Right cardiac atrium (tissue), 5 donors: Measurements from ENCODE around the gene OLR1. TPM values are rescaled to one million over a fixed set of nuclear protein-coding genes. Genes with fewer than 3 reads are reported as not detected.
A peak's percentile ranks its signal among the peaks of the same experiment; 100 is the strongest.

Experiments
- ATAC-seq, 2 donors: fragments of 200-7000 bp; cut with Tn5 transposase; one replicate each; pipeline versions ENCODE4 v1.8.0 to v1.9.1; 2020; ENCODE audit warnings: moderate library complexity in 2 of 2, mild to moderate bottlenecking in 1 of 2
- DNase-seq, 3 donors: peaks; one replicate each; pipeline ENCODE4 v3.0.0-alpha.2; 2020
- H3K27ac ChIP-seq: one replicate; pipeline ENCODE4 v1.5.1; 2013; ENCODE audit warnings: mild to moderate bottlenecking, low read length, control low read depth, moderate library complexity
- H3K27me3 ChIP-seq: one replicate; pipeline ENCODE4 v1.6.1; 2013; ENCODE audit not compliant: control insufficient read depth, insufficient read depth
- H3K4me1 ChIP-seq: one replicate; pipeline ENCODE4 v1.6.1; 2013; ENCODE audit warnings: low read length; ENCODE audit not compliant: control insufficient read depth, insufficient read depth
- H3K4me3 ChIP-seq: one replicate; pipeline ENCODE4 v1.5.1; 2013; ENCODE audit warnings: low read length, control low read depth
- H3K9me3 ChIP-seq: one replicate; pipeline ENCODE4 v1.6.1; 2013; ENCODE audit warnings: low read length; ENCODE audit not compliant: control insufficient read depth
- WGBS: extraction: QIAGEN DNeasy Blood & Tissue Kit; methylation state at CpG from one replicate; pipeline ENCODE4 v1.1.7; 2013; 5-methylcytosine and 5-hydroxymethylcytosine counted together
- intact Hi-C, 4 donors: fragments of 100-400 bp; cut with DNase I; formaldehyde crosslinking; loops; one replicate each; pipeline versions ENCODE4 v1.11.0 to v1.14.0; 2022 to 2023
- polyA plus RNA-seq: library from polyadenylated mRNA; stranded (reverse); fragments of 200-250 nt; gene quantifications from one replicate; pipeline ENCODE4 v1.2.3, GENCODE V29; 2013
- total RNA-seq, 4 donors: library from RNA; stranded (reverse); fragmentation: NEBNext Ultra II Directional; extraction: Animal tissue kit (Norgen Biotek cat#: 25700); gene quantifications; one replicate each; pipeline ENCODE4 v1.2.1, GENCODE V29; 2021
- donor health status: healthy with polysubstance abuse.
- donor health status: DM: no; HTN: yes; CAD: no.
- donor health status: DM: no; HTN: no; CAD: no.
- donor health status: DM: no; HTN: yes; CAD: no; lungs with severe emphysema.
- donor health status: DM: yes; HTN: yes; CAD: no.

OLR1 gene
- total and polyA plus RNA-seq, 5 donors, result 0.27 to 0.81 (median 0.71) TPM

GRCh38 chr12:10151621-10152020 lies 20.3 kb downstream of the OLR1 start:
- intact Hi-C loops, result loop anchor here in 2 of 4 donors (2.0 to 10.0 kb wide), 2 partner anchors 39 to 63 kb away; partner anchors contain the start of gene GABARAPL1 (in 1 of the 2)
- Histone ChIP-seq H3K9me3 (no peaks in the 10 kb centered on the region), H3K27me3 (no peaks in the 10 kb centered on the region), H3K27ac (no peak overlapping the region), H3K4me1 (peaks cover 5% of the 10 kb centered on the region), H3K4me3 (no peak overlapping the region)
- ATAC-seq (no peak), DNase-seq (no peak)
- 67% methylated on average over 2 of the region's 2 CpGs for WGBS

- intact Hi-C loops, result loop anchor here in 1 of 4 donors (10.0 kb wide), 1 partner anchor 403 kb away; no protein-coding TSS in a partner anchor
- H3K4me3 ChIP-seq, result no peak overlapping the region
- no peak for ATAC-seq
Measured at GRCh38 chr12:10147714-10148403, 24.1 kb downstream of the OLR1 start.

GRCh38 chr12:10142976-10143589 lies 28.8 kb downstream of the OLR1 start:
- Histone ChIP-seq H3K4me3 (no peak overlapping the region), H3K27ac (no peak overlapping the region), H3K4me1 (no peaks in the 10 kb centered on the region), H3K9me3 (no peaks in the 10 kb centered on the region), H3K27me3 (no peaks in the 10 kb centered on the region)
- 0% methylated on average over 1 of the region's 1 CpG for WGBS
- no peak for DNase-seq
- ATAC-seq, result peak; percentile 52 to 69
- intact Hi-C loops, result loop anchor here in 1 of 4 donors (10.0 kb wide), 1 partner anchor 398 kb away; no protein-coding TSS in a partner anchor

More at GRCh38 chr12:10147714-10148403, 24.1 kb downstream of the OLR1 start:
- H3K27ac ChIP-seq, result no peak overlapping the region
- 90% methylated on average over 5 of the region's 5 CpGs for WGBS
- H3K27me3 ChIP-seq, result no peaks in the 10 kb centered on the region
- H3K9me3 ChIP-seq, result no peaks in the 10 kb centered on the region
- no peak for DNase-seq
- H3K4me1 ChIP-seq, result no peaks in the 10 kb centered on the region

- peak; percentile 25 to 51 (median 40) for DNase-seq
- Histone ChIP-seq H3K4me1 (no peaks in the 10 kb centered on the region), H3K9me3 (no peaks in the 10 kb centered on the region), H3K4me3 (no peak overlapping the region), H3K27ac (no peak overlapping the region), H3K27me3 (no peaks in the 10 kb centered on the region)
- WGBS, result 9% methylated on average over 2 of the region's 2 CpGs
- intact Hi-C loops, result loop anchor here in 1 of 4 donors (10.0 kb wide), 1 partner anchor 395 kb away; no protein-coding TSS in a partner anchor
- ATAC-seq, result peak; percentile 62 to 67
Measured at GRCh38 chr12:10140001-10140400, 31.9 kb downstream of the OLR1 start.

GRCh38 chr12:10136637-10137205 lies 35.2 kb downstream of the OLR1 start:
- no peaks in the 10 kb centered on the region for H3K4me1 ChIP-seq
- no peaks in the 10 kb centered on the region for H3K27me3 ChIP-seq
- no peak overlapping the region for H3K27ac ChIP-seq
- H3K9me3 ChIP-seq, result no peaks in the 10 kb centered on the region
- H3K4me3 ChIP-seq, result no peak overlapping the region
- no peak for ATAC-seq
- DNase-seq, result no peak
- intact Hi-C loops, result loop anchor here in 2 of 4 donors (5.0 kb wide), 2 partner anchors 99 to 104 kb away; partner anchors contain the start of gene CLEC9A (in 1 of the 2)
- 79% methylated on average over 13 of the region's 13 CpGs for WGBS

- H3K27ac ChIP-seq, result no peak overlapping the region
- no peaks in the 10 kb centered on the region for H3K27me3 ChIP-seq
- DNase-seq (no peak), ATAC-seq (no peak)
- H3K4me1 ChIP-seq, result no peaks in the 10 kb centered on the region
- WGBS, result 65% methylated on average over 4 of the region's 4 CpGs
- intact Hi-C loops, result loop anchor here in 2 of 4 donors (5.0 kb wide), 2 partner anchors 98 to 103 kb away; partner anchors contain the start of gene CLEC9A (in 1 of the 2)
- no peak overlapping the region for H3K4me3 ChIP-seq
- H3K9me3 ChIP-seq, result no peaks in the 10 kb centered on the region
Measured at GRCh38 chr12:10135126-10135525, 36.8 kb downstream of the OLR1 start.

GRCh38 chr12:10132850-10133370 lies 39.0 kb downstream of the OLR1 start:
- DNase-seq (no peak), ATAC-seq (no peak)
- Histone ChIP-seq H3K4me1 (no peaks in the 10 kb centered on the region), H3K27me3 (no peaks in the 10 kb centered on the region), H3K9me3 (no peaks in the 10 kb centered on the region), H3K4me3 (no peak overlapping the region), H3K27ac (no peak overlapping the region)
- intact Hi-C loops, result no loop called here
- WGBS, result 68% methylated on average over 6 of the region's 6 CpGs

GRCh38 chr12:10131111-10131690 lies 40.7 kb downstream of the OLR1 start:
- WGBS, result 42% methylated on average over 2 of the region's 2 CpGs
- DNase-seq, result no peak
- Histone ChIP-seq H3K9me3 (no peaks in the 10 kb centered on the region), H3K4me3 (no peak overlapping the region), H3K27ac (no peak overlapping the region), H3K27me3 (no peaks in the 10 kb centered on the region), H3K4me1 (no peaks in the 10 kb centered on the region)
- intact Hi-C loops, result no loop called here
- ATAC-seq, result peak; percentile 37 to 72

- Histone ChIP-seq H3K4me3 (no peak within 1 kb of the TSS), H3K27ac (no peak within 1 kb of the TSS), H3K4me1 (no peaks in the 10 kb centered on the region), H3K9me3 (no peaks in the 10 kb centered on the region), H3K27me3 (no peaks in the 10 kb centered on the region)
- ATAC-seq, result no peak
- no peak for DNase-seq
- intact Hi-C loops, result no loop called here
- WGBS, result 64% methylated on average over 1 of the region's 1 CpG
Measured at GRCh38 chr12:10130042-10130441, 41.9 kb downstream of the OLR1 start, which contains the start of gene CLEC7A. CLEC7A (minus strand) TSS chr12:10130199; CDS start chr12:10130082, 117 bp downstream.

GRCh38 chr12:10128687-10129086 lies 43.2 kb downstream of the OLR1 start:
- 71% methylated on average over 5 of the region's 5 CpGs for WGBS
- Histone ChIP-seq H3K4me1 (no peaks in the 10 kb centered on the region), H3K27ac (no peak overlapping the region), H3K4me3 (peak overlapping the region; percentile 23), H3K27me3 (no peaks in the 10 kb centered on the region), H3K9me3 (no peaks in the 10 kb centered on the region)
- DNase-seq (no peak), ATAC-seq (peak in 1 of 2 donors; percentile 49)
- intact Hi-C loops, result no loop called here
